ENCODE data around the gene PDCL3.

GRCh38 chr2:100560216-100560830, 2.5 kb upstream of the PDCL3 start:
- TF ChIP-seq POLR2A (IDR thresholded peaks at IDR 0.05): no peak
- TF ChIP-seq CTCF (IDR thresholded peaks at IDR 0.05): no peak
- TF ChIP-seq EP300 (IDR thresholded peaks at IDR 0.05): no peak

Data from ovary (tissue), 3 donors.